AG09309 (cell line): ENCODE results near the gene ZFAND2B.
"Not testable (repeated sequence)": the region's sequence is repeated elsewhere in the genome, so short reads cannot be mapped to it uniquely, and the experiment has no call there.

Experiments used
- DNase-seq: peaks from one replicate; pipeline ENCODE4 v3.0.0-alpha.2; 2010; ENCODE audit warnings: low read depth
- H3K4me3 ChIP-seq: 2 replicates; pipeline ENCODE4 v1.5.1; 2011; ENCODE audit warnings: mild to moderate bottlenecking, low read depth, low read length, moderate library complexity; ENCODE audit not compliant: control insufficient read depth
- CTCF ChIP-seq: IDR thresholded peaks from 2 replicates; pipeline ENCODE4 v1.5.1; 2011; ENCODE audit warnings: mild to moderate bottlenecking, low read depth, low read length, inconsistent platforms; ENCODE audit not compliant: insufficient read depth, control insufficient read depth; ENCODE audit errors: missing control alignments

ZFAND2B gene

DNA sequence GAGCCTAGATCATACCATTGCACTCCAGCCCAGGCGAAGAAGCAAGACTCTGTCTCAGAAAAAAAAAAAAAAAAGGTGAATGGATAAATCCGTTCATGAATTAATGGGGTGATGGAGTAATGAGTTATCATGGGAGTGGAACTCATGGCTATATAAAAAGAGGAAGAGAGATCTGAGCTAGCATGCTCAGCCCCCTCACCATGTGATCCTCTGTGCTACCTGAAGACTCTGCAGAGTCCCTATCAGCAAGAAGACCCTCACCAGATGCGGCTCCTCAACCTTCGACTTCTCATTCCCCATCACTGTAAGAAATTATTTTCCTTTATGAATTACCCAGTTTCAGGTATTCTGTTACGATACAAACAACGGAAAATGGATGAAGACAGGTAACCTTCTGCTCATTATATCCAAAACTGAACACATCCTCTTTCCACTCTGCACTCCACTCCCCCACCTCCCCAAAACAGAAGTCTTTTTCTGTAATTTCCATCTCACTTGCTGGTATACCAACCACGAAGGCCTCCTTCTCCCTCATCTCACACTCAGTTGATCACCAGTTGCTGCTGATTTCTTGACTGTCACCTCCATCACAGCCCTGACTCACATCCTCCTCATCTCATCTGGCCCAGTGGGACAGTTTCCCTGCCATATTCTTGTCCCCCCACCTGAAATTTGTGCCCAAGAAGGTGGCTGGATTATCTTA, 19.7 kb upstream of the ZFAND2B start:
- TF ChIP-seq CTCF: no peak
- DNase-seq: no peak
- H3K4me3 ChIP-seq: no peak overlapping the region

GRCh38 chr2:219197388-219197787, 9.2 kb upstream of the ZFAND2B start:
- DNase-seq: no peak
- no peak for TF ChIP-seq CTCF

DNA sequence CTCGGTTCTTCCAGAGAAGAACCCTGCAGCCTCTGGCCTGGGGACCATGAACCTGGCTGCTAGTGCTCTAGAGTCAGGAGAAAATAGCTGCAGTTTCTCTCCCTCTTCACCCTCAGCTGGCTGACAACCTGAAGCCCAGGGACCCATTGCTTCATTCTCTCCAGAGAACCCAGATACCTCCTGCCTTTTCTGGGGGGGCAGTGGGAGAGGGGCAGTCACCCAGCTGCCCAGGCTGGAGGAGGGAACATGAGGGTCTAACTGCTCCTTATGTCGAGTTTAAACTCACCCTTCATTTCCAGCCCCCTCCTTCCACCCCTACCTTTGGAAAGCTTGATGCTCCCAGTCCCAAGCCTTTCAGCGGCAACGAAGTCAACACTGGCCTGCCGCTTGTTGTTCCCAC, 7.6 kb upstream of the ZFAND2B start:
- DNase-seq: no peak
- no peak for TF ChIP-seq CTCF
- H3K4me3 ChIP-seq: no peak overlapping the region

More at GRCh38 chr2:219197388-219197787, 9.2 kb upstream of the ZFAND2B start:
- no peak overlapping the region for H3K4me3 ChIP-seq

DNA sequence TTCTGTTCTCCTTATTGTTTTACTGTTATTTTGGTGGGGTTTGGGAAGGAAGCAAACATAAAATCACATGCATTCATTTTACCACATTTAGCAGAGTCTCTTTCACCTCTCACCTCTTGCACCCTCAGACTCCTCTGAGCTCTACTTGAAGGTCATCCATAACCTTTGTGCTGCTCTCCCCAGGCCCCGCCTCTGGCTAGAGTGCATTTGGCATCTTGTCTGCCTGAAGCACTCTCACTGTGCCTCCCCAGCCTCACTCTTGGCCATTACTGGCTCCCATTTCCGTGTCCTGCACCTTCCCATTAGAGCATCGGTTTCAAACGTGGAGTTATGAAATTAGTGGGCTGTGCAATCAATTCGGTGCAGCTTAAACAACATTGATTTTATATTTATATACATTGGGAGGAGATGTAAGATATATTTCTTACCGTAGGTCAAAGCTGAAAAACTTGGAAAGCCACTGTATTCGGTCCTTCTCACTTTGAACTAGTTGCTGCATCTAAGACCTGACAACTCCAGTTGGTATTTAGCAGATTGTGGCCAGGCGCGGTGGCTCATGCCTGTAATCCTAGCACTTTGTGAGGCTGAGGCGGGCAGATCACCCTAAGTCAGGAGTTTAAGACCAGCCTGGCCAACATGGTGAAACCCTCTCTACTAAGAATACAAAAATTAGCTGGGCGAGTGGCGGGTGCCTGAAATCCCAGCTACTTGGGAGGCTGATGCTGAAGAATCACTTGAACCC, 6.9 kb upstream of the ZFAND2B start:
- H3K4me3 ChIP-seq: no peak overlapping the region
- DNase-seq: no peak
- TF ChIP-seq CTCF: no peak

DNA sequence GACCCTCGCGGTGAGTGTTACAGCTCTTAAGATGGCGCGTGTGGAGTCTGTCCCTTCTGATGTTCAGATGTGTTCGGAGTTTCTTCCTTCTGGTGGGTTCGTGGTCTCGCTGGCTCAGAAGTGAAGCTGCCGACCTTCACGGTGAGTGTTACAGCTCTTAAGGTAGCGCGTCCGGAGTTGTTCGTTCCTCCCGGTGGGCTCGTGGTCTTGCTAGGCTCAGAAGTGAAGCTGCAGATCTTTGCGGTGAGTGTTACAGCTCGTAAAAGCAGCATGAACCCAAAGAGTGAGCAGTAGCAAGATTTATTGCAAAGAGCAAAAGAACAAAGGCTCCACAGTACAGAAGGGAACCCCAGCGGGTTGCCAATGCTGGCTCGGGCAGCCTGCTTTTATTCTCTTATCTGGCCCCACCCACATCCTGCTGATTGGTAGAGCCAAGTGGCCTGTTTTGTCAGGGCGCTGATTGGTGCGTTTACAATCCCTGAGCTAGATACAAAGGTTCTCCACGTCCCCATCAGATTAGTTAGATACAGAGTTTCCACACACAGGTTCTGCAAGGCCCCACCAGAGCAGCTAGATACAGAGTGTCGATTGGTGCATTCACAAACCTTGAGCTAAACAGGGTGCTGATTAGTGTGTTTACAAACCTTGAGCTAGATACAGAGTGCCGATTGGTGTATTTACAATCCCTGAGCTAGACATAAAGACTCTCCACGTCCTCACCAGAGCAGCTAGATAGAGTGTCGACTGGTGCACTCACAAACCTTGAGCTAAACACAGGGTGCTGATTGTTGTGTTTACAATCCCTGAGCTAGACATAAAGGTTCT, 5.9 kb upstream of the ZFAND2B start:
- not testable (repeated sequence) for DNase-seq, H3K4me3 ChIP-seq

DNA sequence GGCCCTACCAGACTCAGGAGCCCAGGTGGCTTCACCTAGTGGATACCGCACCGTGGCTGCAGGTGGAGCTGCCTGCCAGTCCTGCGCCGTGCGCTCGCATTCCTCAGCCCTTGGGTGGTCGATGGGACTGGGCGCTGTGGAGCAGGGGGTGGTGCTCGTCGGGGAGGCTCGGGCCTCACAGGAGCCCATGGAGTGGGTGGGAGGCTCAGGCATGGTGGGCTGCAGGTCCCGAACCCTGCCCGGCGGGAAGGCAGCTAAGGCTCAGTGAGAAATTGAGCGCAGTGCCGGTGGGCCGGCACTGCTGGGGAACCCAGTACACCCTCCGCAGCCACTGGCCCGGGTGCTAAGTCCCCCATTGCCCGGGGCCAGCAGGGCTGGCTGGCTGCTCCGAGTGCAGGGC, 5.3 kb upstream of the ZFAND2B start:
- H3K4me3 ChIP-seq, DNase-seq: not testable (repeated sequence)

- H3K4me3 ChIP-seq: no peak overlapping the region
- no peak for DNase-seq
These were observed 2.0 kb upstream of the ZFAND2B start for GRCh38 chr2:219204425-219205164.

More at GRCh38 chr2:219204425-219205164, 2.0 kb upstream of the ZFAND2B start:
- no peak for TF ChIP-seq CTCF
